HG03460 (cell line): ENCODE results near the gene SLC39A8.

Experiments used
- ATAC-seq: cut with Tn5 transposase; IDR thresholded peaks from one replicate; pipeline ENCODE4 v1.9.1; 2021; ENCODE audit not compliant: unreplicated experiment

SLC39A8 gene

GRCh38 chr4:102341201-102341600, 4.1 kb downstream of the SLC39A8 start:
- no peak for ATAC-seq

GRCh38 chr4:102339018-102339417, 6.3 kb downstream of the SLC39A8 start:
- ATAC-seq = no peak

GRCh38 chr4:102338405-102338804, 6.9 kb downstream of the SLC39A8 start:
- no peak for ATAC-seq

GRCh38 chr4:102335616-102336015, 9.7 kb downstream of the SLC39A8 start:
- ATAC-seq = no peak

- no peak for ATAC-seq
Measured at GRCh38 chr4:102334624-102335023, 10.7 kb downstream of the SLC39A8 start.

GRCh38 chr4:102333787-102334186, 11.5 kb downstream of the SLC39A8 start:
- ATAC-seq = no peak

GRCh38 chr4:102328045-102328444, 17.2 kb downstream of the SLC39A8 start:
- ATAC-seq = no peak

- ATAC-seq = no peak
Measured at GRCh38 chr4:102326951-102327350, 18.3 kb downstream of the SLC39A8 start.

- ATAC-seq = no peak
Measured at GRCh38 chr4:102324730-102325129, 20.6 kb downstream of the SLC39A8 start.

GRCh38 chr4:102322736-102323135, 22.5 kb downstream of the SLC39A8 start:
- no peak for ATAC-seq

- ATAC-seq = peak; percentile 96
Measured at GRCh38 chr4:102321260-102321995, 23.9 kb downstream of the SLC39A8 start.

- no peak for ATAC-seq
Measured at GRCh38 chr4:102319594-102319993, 25.7 kb downstream of the SLC39A8 start.

GRCh38 chr4:102318526-102318925, 26.8 kb downstream of the SLC39A8 start:
- no peak for ATAC-seq

GRCh38 chr4:102318105-102318504, 27.2 kb downstream of the SLC39A8 start:
- no peak for ATAC-seq

- ATAC-seq = no peak
Measured at GRCh38 chr4:102317459-102317858, 27.8 kb downstream of the SLC39A8 start.

GRCh38 chr4:102316585-102316984, 28.7 kb downstream of the SLC39A8 start:
- no peak for ATAC-seq

- no peak for ATAC-seq
Measured at GRCh38 chr4:102315532-102315931, 29.8 kb downstream of the SLC39A8 start.

GRCh38 chr4:102312417-102312816, 32.9 kb downstream of the SLC39A8 start:
- no peak for ATAC-seq

GRCh38 chr4:102311912-102312311, 33.4 kb downstream of the SLC39A8 start:
- ATAC-seq = no peak

GRCh38 chr4:102311407-102311806, 33.9 kb downstream of the SLC39A8 start:
- ATAC-seq = no peak

- ATAC-seq = no peak
Measured at GRCh38 chr4:102308032-102308799, 37.1 kb downstream of the SLC39A8 start.

- no peak for ATAC-seq
Measured at GRCh38 chr4:102305666-102306065, 39.6 kb downstream of the SLC39A8 start.
